ENCODE results near the gene TBC1D16.

Gene TBC1D16

GRCh38 chr17:80027043-80027435 lies 8.6 kb downstream of the TBC1D16 start:
- H3K4me1 ChIP-seq (ENCODE audit: insufficient read depth, low read length) = peaks cover 13% of the 10 kb centered on the region
- DNase-seq (no peak), ATAC-seq (ENCODE audit: insufficient read depth, low read depth) (no peak)
- H3K9ac ChIP-seq (ENCODE audit: low read depth, low read length) = no peak overlapping the region
- TF ChIP-seq EZH2 (IDR thresholded peaks at IDR 0.05; ENCODE audit: borderline replicate concordance, low read depth, low read length, severe bottlenecking) (no peak), CTCF (IDR thresholded peaks at IDR 0.05; ENCODE audit: borderline replicate concordance, extremely low read depth, low read length, poor library complexity, severe bottlenecking) (no peak)
- no peak overlapping the region for H3K4me3 ChIP-seq (ENCODE audit: low read depth in 1 of 2, low read length in 2 of 2)
- peaks cover 17% of the 10 kb centered on the region for H4K20me1 ChIP-seq (ENCODE audit: insufficient read depth, low read length)
- no peak overlapping the region for H3K27ac ChIP-seq (ENCODE audit: low read length)
- H3K9me3 ChIP-seq (ENCODE audit: insufficient read depth, low read length, severe bottlenecking) = no peaks in the 10 kb centered on the region
- no peaks in the 10 kb centered on the region for H3K36me3 ChIP-seq (ENCODE audit: insufficient read depth, low read length)
- no peaks in the 10 kb centered on the region; the same call in 1 of the 2 replicates for H3K79me2 ChIP-seq (ENCODE audit: insufficient read depth, low read length)
- no peak overlapping the region for H2AFZ ChIP-seq (ENCODE audit: low read depth, low read length)
- H3K4me2 ChIP-seq (ENCODE audit: insufficient read depth, low read length) = no peak overlapping the region
- no peaks in the 10 kb centered on the region for H3K27me3 ChIP-seq (ENCODE audit: insufficient read depth, low read length, poor library complexity)

DNA sequence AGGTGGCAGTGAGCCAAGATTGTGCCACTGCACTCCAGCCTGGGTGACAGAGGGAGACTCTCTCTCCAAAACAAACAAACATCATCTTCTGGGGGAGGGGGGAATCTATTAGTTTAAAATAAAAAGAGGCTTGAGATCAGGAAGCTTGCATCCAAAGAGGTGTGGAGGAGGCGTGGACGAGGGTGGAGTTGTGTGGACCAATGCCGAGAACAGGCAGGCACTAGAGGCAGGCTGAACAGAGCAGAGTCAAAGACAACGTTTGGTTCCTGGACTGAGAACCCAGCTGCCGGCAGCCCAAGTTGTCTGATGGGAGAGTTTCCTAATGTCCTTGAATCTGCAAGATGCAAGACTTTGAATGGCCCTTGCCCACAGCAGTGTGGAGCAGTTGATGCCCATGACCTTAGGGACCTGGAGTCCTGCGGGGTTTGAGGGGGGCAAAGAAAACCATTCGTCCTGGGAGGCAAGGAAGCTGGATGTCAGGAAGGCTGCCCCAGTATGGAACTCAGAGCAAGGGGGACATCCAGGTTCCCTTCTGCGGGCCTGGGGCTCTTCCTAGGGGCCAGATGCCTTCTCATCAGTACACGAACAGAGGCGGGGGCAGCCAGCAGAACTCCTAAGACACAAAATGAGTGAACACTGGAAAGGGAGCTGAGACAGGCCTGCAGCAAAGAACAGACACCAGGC lies 9.2 kb downstream of the TBC1D16 start:
- H3K9me3 ChIP-seq (ENCODE audit: insufficient read depth, low read length, severe bottlenecking) = no peaks in the 10 kb centered on the region
- ATAC-seq (ENCODE audit: insufficient read depth, low read depth) (no peak), DNase-seq (no peak)
- no peak for TF ChIP-seq EZH2 (IDR thresholded peaks at IDR 0.05; ENCODE audit: borderline replicate concordance, low read depth, low read length, severe bottlenecking)
- no peak for TF ChIP-seq CTCF (IDR thresholded peaks at IDR 0.05; ENCODE audit: borderline replicate concordance, extremely low read depth, low read length, poor library complexity, severe bottlenecking)
- H3K79me2 ChIP-seq (ENCODE audit: insufficient read depth, low read length) = no peaks in the 10 kb centered on the region; the same call in 1 of the 2 replicates
- H3K9ac ChIP-seq (ENCODE audit: low read depth, low read length) = no peak overlapping the region
- H2AFZ ChIP-seq (ENCODE audit: low read depth, low read length) = no peak overlapping the region
- H3K27me3 ChIP-seq (ENCODE audit: insufficient read depth, low read length, poor library complexity) = no peaks in the 10 kb centered on the region
- no peak overlapping the region for H3K4me3 ChIP-seq (ENCODE audit: low read depth in 1 of 2, low read length in 2 of 2)
- no peak overlapping the region for H3K27ac ChIP-seq (ENCODE audit: low read length)
- H3K4me2 ChIP-seq (ENCODE audit: insufficient read depth, low read length) = no peak overlapping the region
- no peaks in the 10 kb centered on the region for H3K36me3 ChIP-seq (ENCODE audit: insufficient read depth, low read length)
- peaks cover 13% of the 10 kb centered on the region for H3K4me1 ChIP-seq (ENCODE audit: insufficient read depth, low read length)
- H4K20me1 ChIP-seq (ENCODE audit: insufficient read depth, low read length) = peaks cover 17% of the 10 kb centered on the region

GRCh38 chr17:80025796-80026195 lies 9.9 kb downstream of the TBC1D16 start:
- ATAC-seq (ENCODE audit: insufficient read depth, low read depth) (no peak), DNase-seq (no peak)
- no peaks in the 10 kb centered on the region for H3K27me3 ChIP-seq (ENCODE audit: insufficient read depth, low read length, poor library complexity)
- H3K4me1 ChIP-seq (ENCODE audit: insufficient read depth, low read length) = peaks cover 13% of the 10 kb centered on the region
- H3K9me3 ChIP-seq (ENCODE audit: insufficient read depth, low read length, severe bottlenecking) = no peaks in the 10 kb centered on the region
- H3K4me3 ChIP-seq (ENCODE audit: low read depth in 1 of 2, low read length in 2 of 2) = no peak overlapping the region
- TF ChIP-seq CTCF (IDR thresholded peaks at IDR 0.05; ENCODE audit: borderline replicate concordance, extremely low read depth, low read length, poor library complexity, severe bottlenecking) (no peak), EZH2 (IDR thresholded peaks at IDR 0.05; ENCODE audit: borderline replicate concordance, low read depth, low read length, severe bottlenecking) (no peak)
- peaks cover 14% of the 10 kb centered on the region for H4K20me1 ChIP-seq (ENCODE audit: insufficient read depth, low read length)
- H3K4me2 ChIP-seq (ENCODE audit: insufficient read depth, low read length) = no peak overlapping the region
- H3K9ac ChIP-seq (ENCODE audit: low read depth, low read length) = no peak overlapping the region
- H3K79me2 ChIP-seq (ENCODE audit: insufficient read depth, low read length) = no peaks in the 10 kb centered on the region; the same call in 1 of the 2 replicates
- H3K36me3 ChIP-seq (ENCODE audit: insufficient read depth, low read length) = no peaks in the 10 kb centered on the region
- H3K27ac ChIP-seq (ENCODE audit: low read length) = no peak overlapping the region
- H2AFZ ChIP-seq (ENCODE audit: low read depth, low read length) = no peak overlapping the region
